SK-N-SH (cell line): Measurements from ENCODE around the gene KRTAP19-7. TPM values are rescaled to one million over a fixed set of nuclear protein-coding genes. Genes with fewer than 3 reads are reported as not detected.

Experiments
- CTCF ChIA-PET: fragments of 300-600, 350-600 bp; formaldehyde crosslinking; extraction: SDS; loops from one replicate; lab custom pipeline; 2021; lab: Yijun Ruan, JAX
- POLR2A ChIA-PET: fragments of 350-600 bp; sonication (Branson Sonifier 250); formaldehyde crosslinking; extraction: SDS; loops from one replicate; lab custom pipeline; 2020; ENCODE audit warnings: antibody characterized with exemption, inconsistent platforms; lab: Yijun Ruan, JAX
- DNase-seq: peaks from one replicate; pipeline ENCODE4 v3.0.0; 2012
- H2AFZ ChIP-seq: fragments of 200-600 bp; sonication (generic); 2 replicates; pipeline ENCODE4 v1.8.1; 2016; ENCODE audit warnings: antibody characterized with exemption, mild to moderate bottlenecking, low read depth
- H3F3A ChIP-seq: fragments of 200-600 bp; sonication (generic); replicated peaks from 2 replicates; pipeline ENCODE3; 2016; ENCODE audit warnings: antibody characterized with exemption, mild to moderate bottlenecking; ENCODE audit not compliant: insufficient read depth
- H3K27ac ChIP-seq, 2 experiments: fragments of 200-500 bp in 1 of 2; fragments of 200-600 bp in 1 of 2; sonication (Bioruptor generic) in 1 of 2; sonication (generic), shearing (Covaris generic) in 1 of 2; 2 replicates each; pipeline versions ENCODE4 v1.5.1 to v1.6.1; 2014 to 2016; ENCODE audit warnings: low read depth in 2 of 2, inconsistent platforms in 1 of 2, low read length in 1 of 2, mild to moderate bottlenecking in 1 of 2, mixed read lengths in 1 of 2
- H3K27me3 ChIP-seq: fragments of 200-600 bp; sonication (generic), shearing (Covaris generic); 2 replicates; pipeline ENCODE4 v1.6.1; 2016; ENCODE audit warnings: mixed run types; ENCODE audit not compliant: insufficient read depth
- H3K36me3 ChIP-seq, 2 experiments: fragments of 200-500 bp in 1 of 2; fragments of 200-600 bp in 1 of 2; sonication (Bioruptor generic) in 1 of 2; sonication (generic) in 1 of 2; replicated peaks in 1 of 2; 2 replicates each; pipeline versions ENCODE3 to v1.5.1; 2014 to 2016; ENCODE audit warnings: low read length in 1 of 2, mild to moderate bottlenecking in 1 of 2; ENCODE audit not compliant: insufficient read depth in 2 of 2, control insufficient read depth in 1 of 2
- H3K4me1 ChIP-seq, 2 experiments: fragments of 200-500 bp in 1 of 2; fragments of 200-600 bp in 1 of 2; sonication (Bioruptor generic) in 1 of 2; sonication (generic), shearing (Covaris generic) in 1 of 2; 2 replicates each; pipeline versions ENCODE4 v1.5.1 to v1.6.1; 2014 to 2016; ENCODE audit warnings: low read depth in 1 of 2, low read length in 1 of 2, mixed run types in 1 of 2; ENCODE audit not compliant: insufficient read depth in 2 of 2, control insufficient read depth in 1 of 2
- H3K4me2 ChIP-seq: fragments of 200-600 bp; sonication (generic), shearing (Covaris generic); 2 replicates; pipeline ENCODE4 v1.6.1; 2017; ENCODE audit warnings: mixed run types
- H3K4me3 ChIP-seq, 2 experiments: fragments of 200-500 bp in 1 of 2; fragments of 200-600 bp in 1 of 2; sonication (Bioruptor generic) in 1 of 2; sonication (generic), shearing (Covaris generic) in 1 of 2; 2 replicates each; pipeline versions ENCODE4 v1.5.1 to v1.8.1; 2014 to 2016; ENCODE audit warnings: low read depth in 2 of 2, inconsistent platforms in 1 of 2, low read length in 1 of 2, mild to moderate bottlenecking in 1 of 2, mixed read lengths in 1 of 2, moderate library complexity in 1 of 2
- H3K79me2 ChIP-seq: fragments of 200-600 bp; sonication (generic); 2 replicates; pipeline ENCODE4 v1.8.1; 2017; ENCODE audit warnings: mild to moderate bottlenecking; ENCODE audit not compliant: insufficient read depth
- H3K9ac ChIP-seq: fragments of 200-600 bp; sonication (generic); 2 replicates; pipeline ENCODE4 v1.6.1; 2017; ENCODE audit warnings: mixed run types
- H3K9me2 ChIP-seq: fragments of 200-600 bp; sonication (generic); 2 replicates; pipeline ENCODE4 v1.6.1; 2017; ENCODE audit warnings: mixed run types
- H3K9me3 ChIP-seq: fragments of 200-600 bp; sonication (generic); 2 replicates; pipeline ENCODE4 v1.6.1; 2017; ENCODE audit warnings: mixed run types, mild to moderate bottlenecking, moderate library complexity
- H4K20me1 ChIP-seq: fragments of 200-600 bp; sonication (generic); 2 replicates; pipeline ENCODE4 v1.6.1; 2017; ENCODE audit warnings: mild to moderate bottlenecking, mixed run types; ENCODE audit not compliant: insufficient read depth
- ELF1 ChIP-seq: IDR thresholded peaks from 2 replicates; pipeline ENCODE4 v1.4.0; 2012
- EP300 ChIP-seq, 2 experiments: IDR thresholded peaks; 2 replicates each; pipeline versions ENCODE4 v1.4.0 to v1.6.1; 2012; ENCODE audit warnings: borderline replicate concordance in 1 of 2, low read depth in 1 of 2, low read length in 1 of 2
- FOSL2 ChIP-seq: IDR thresholded peaks from 2 replicates; pipeline ENCODE4 v1.4.0; 2012; ENCODE audit warnings: low read depth, mild to moderate bottlenecking, moderate library complexity, borderline replicate concordance
- FOXJ3 ChIP-seq: sonication (generic); formaldehyde crosslinking; IDR thresholded peaks from 2 replicates; pipeline ENCODE4 v1.5.1; 2020; ENCODE audit warnings: mild to moderate bottlenecking, missing genetic modification reagents
- GABPA ChIP-seq: IDR thresholded peaks from 2 replicates; pipeline ENCODE4 v1.4.0; 2012; ENCODE audit warnings: low read depth, mild to moderate bottlenecking
- GATA2 ChIP-seq: sonication (generic); formaldehyde crosslinking; IDR thresholded peaks from 2 replicates; pipeline ENCODE4 v1.5.0; 2020; ENCODE audit warnings: mild to moderate bottlenecking, missing genetic modification reagents
- NFIC ChIP-seq: IDR thresholded peaks from 2 replicates; pipeline ENCODE4 v1.4.0; 2012; ENCODE audit warnings: borderline replicate concordance
- NRF1 ChIP-seq: IDR thresholded peaks from 2 replicates; pipeline ENCODE4 v1.6.1; 2012; ENCODE audit warnings: low read depth, mild to moderate bottlenecking, low read length
- RXRA ChIP-seq: IDR thresholded peaks from 2 replicates; pipeline ENCODE4 v1.4.0; 2012; ENCODE audit warnings: low read depth, mild to moderate bottlenecking, borderline replicate concordance
- SIN3A ChIP-seq: IDR thresholded peaks from 2 replicates; pipeline ENCODE4 v1.6.1; 2012; ENCODE audit warnings: low read depth, mild to moderate bottlenecking, low read length, moderate library complexity, borderline replicate concordance
- TAF1 ChIP-seq: IDR thresholded peaks from 2 replicates; pipeline ENCODE4 v1.6.1; 2012; ENCODE audit warnings: low read depth, mild to moderate bottlenecking, low read length, moderate library complexity, borderline replicate concordance
- YY1 ChIP-seq: IDR thresholded peaks from 2 replicates; pipeline ENCODE4 v1.4.0; 2012; ENCODE audit warnings: low read depth, mild to moderate bottlenecking
- WGBS: methylation state at CpG from one replicate; pipeline ENCODE4 v1.1.6; 2017; ENCODE audit warnings: low lambda C conversion rate; 5-methylcytosine and 5-hydroxymethylcytosine counted together
- polyA plus RNA-seq, 3 experiments: library from polyadenylated mRNA; depleted of rRNA; stranded (reverse); fragments of >200 nt; gene quantifications; 2 replicates each; pipeline ENCODE4 v1.2.3, GENCODE V29; 2012
- TF ChIP-seq, protein P1 (sequence below): fragments of 200-600 bp; sonication (generic); IDR thresholded peaks from 2 replicates; pipeline ENCODE4 v1.6.1; 2017; ENCODE audit warnings: antibody characterized with exemption, mild to moderate bottlenecking, moderate library complexity
- TF ChIP-seq, protein P2 (sequence below): IDR thresholded peaks from 2 replicates; pipeline ENCODE4 v1.4.0; 2012; ENCODE audit warnings: low read depth
- TF ChIP-seq, protein P3 (sequence below): IDR thresholded peaks from 2 replicates; pipeline ENCODE4 v1.6.1; 2012; ENCODE audit warnings: mild to moderate bottlenecking, low read depth, low read length, moderate library complexity

KRTAP19-7 gene
- polyA plus RNA-seq, 1 of the 3 experiments (the other 2 are of a cell fraction) = not detected

DNA sequence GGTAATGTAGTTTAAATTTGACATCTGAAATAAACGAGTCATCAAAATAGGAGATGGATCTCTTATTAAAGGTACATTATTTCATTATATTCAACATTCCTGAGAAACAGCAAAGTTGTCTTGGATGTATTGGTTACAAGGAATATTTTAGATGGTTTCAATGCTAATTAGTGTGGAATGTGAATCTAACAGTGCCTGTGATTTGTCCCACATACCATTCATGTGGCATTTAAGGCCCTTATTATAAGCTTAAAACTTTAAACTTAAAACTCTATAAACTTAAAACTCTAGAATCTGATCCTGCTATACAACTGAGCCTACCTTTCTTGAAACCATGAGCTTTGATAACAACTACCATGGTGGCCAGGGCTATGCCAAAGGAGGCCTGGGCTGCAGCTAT is 39.7 kb upstream of the KRTAP19-7 start, which contains the start of gene KRTAP22-1:
TSS of gene KRTAP22-1 (plus strand) at position 301 of the 400 bp plus-strand sequence.
- TF ChIP-seq YY1 (no peak), EP300 (IDR thresholded peaks at IDR 0.05; ENCODE audit: borderline replicate concordance in 1 of 2, low read depth in 1 of 2, low read length in 1 of 2) (no peak), ELF1 (no peak), FOSL2 (no peak), GABPA (no peak), TAF1 (no peak), SIN3A (no peak), NFIC (no peak), GATA2 (CRISPR knock-in tag) (no peak), FOXJ3 (CRISPR knock-in tag) (no peak), RXRA (no peak), NRF1 (no peak)
- TF ChIP-seq, protein P1, sequence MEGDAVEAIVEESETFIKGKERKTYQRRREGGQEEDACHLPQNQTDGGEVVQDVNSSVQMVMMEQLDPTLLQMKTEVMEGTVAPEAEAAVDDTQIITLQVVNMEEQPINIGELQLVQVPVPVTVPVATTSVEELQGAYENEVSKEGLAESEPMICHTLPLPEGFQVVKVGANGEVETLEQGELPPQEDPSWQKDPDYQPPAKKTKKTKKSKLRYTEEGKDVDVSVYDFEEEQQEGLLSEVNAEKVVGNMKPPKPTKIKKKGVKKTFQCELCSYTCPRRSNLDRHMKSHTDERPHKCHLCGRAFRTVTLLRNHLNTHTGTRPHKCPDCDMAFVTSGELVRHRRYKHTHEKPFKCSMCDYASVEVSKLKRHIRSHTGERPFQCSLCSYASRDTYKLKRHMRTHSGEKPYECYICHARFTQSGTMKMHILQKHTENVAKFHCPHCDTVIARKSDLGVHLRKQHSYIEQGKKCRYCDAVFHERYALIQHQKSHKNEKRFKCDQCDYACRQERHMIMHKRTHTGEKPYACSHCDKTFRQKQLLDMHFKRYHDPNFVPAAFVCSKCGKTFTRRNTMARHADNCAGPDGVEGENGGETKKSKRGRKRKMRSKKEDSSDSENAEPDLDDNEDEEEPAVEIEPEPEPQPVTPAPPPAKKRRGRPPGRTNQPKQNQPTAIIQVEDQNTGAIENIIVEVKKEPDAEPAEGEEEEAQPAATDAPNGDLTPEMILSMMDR = no peak
- TF ChIP-seq, protein P2, sequence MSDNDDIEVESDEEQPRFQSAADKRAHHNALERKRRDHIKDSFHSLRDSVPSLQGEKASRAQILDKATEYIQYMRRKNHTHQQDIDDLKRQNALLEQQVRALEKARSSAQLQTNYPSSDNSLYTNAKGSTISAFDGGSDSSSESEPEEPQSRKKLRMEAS = no peak
- TF ChIP-seq, protein P3, sequence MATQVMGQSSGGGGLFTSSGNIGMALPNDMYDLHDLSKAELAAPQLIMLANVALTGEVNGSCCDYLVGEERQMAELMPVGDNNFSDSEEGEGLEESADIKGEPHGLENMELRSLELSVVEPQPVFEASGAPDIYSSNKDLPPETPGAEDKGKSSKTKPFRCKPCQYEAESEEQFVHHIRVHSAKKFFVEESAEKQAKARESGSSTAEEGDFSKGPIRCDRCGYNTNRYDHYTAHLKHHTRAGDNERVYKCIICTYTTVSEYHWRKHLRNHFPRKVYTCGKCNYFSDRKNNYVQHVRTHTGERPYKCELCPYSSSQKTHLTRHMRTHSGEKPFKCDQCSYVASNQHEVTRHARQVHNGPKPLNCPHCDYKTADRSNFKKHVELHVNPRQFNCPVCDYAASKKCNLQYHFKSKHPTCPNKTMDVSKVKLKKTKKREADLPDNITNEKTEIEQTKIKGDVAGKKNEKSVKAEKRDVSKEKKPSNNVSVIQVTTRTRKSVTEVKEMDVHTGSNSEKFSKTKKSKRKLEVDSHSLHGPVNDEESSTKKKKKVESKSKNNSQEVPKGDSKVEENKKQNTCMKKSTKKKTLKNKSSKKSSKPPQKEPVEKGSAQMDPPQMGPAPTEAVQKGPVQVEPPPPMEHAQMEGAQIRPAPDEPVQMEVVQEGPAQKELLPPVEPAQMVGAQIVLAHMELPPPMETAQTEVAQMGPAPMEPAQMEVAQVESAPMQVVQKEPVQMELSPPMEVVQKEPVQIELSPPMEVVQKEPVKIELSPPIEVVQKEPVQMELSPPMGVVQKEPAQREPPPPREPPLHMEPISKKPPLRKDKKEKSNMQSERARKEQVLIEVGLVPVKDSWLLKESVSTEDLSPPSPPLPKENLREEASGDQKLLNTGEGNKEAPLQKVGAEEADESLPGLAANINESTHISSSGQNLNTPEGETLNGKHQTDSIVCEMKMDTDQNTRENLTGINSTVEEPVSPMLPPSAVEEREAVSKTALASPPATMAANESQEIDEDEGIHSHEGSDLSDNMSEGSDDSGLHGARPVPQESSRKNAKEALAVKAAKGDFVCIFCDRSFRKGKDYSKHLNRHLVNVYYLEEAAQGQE = no peak
- no peaks in the 10 kb centered on the region for H3F3A ChIP-seq
- H3K9me2 ChIP-seq = no peaks in the 10 kb centered on the region
- no peak within 1 kb of the TSS for H3K27ac ChIP-seq
- no peak for DNase-seq
- 4% methylated on average over 1 of the region's 1 CpG for WGBS
- POLR2A ChIA-PET = no interaction called here
- no peak within 1 kb of the TSS for H2AFZ ChIP-seq
- no peaks in the 10 kb centered on the region for H3K9me3 ChIP-seq
- CTCF ChIA-PET = interaction anchor here (0.6 to 1.0 kb wide), 2 partner anchors 9 to 48 kb away, joined by 3 read pairs; no protein-coding TSS in a partner anchor
- H3K4me3 ChIP-seq = no peak within 1 kb of the TSS
- no peaks in the 10 kb centered on the region for H3K36me3 ChIP-seq
- no peaks in the 10 kb centered on the region for H4K20me1 ChIP-seq
- H3K79me2 ChIP-seq = no peaks in the 10 kb centered on the region
- no peaks in the 10 kb centered on the region for H3K4me1 ChIP-seq
- no peaks in the 10 kb centered on the region for H3K27me3 ChIP-seq
- H3K4me2 ChIP-seq = no peak within 1 kb of the TSS
- no peak within 1 kb of the TSS for H3K9ac ChIP-seq
